ENCODE data around the gene NEUROG2. TPM values are rescaled to one million over a fixed set of nuclear protein-coding genes. Genes with fewer than 3 reads are reported as not detected.
A peak's percentile ranks its signal among the peaks of the same experiment; 100 is the strongest.

Gene NEUROG2
- total RNA-seq, 1 experiment from 2014 or later, result not detected

- TF ChIP-seq EZH2 (IDR thresholded peaks at IDR 0.05; ENCODE audit: low read length, unreplicated experiment), result no peak
- Histone ChIP-seq H3K9me3 (ENCODE audit: low read length) (no peaks in the 10 kb centered on the region), H3K4me3 (ENCODE audit: low read length) (no peak overlapping the region), H3K27me3 (ENCODE audit: low read length) (peaks cover 50% of the 10 kb centered on the region), H3K79me2 (ENCODE audit: low read length) (no peaks in the 10 kb centered on the region), H3K4me1 (ENCODE audit: insufficient read depth, low read length) (0 out of 2 replicates have a peak, but pooled peaks cover 7% of the 10 kb centered on the region), H3F3A (ENCODE audit: low read length, unreplicated experiment) (no peaks in the 10 kb centered on the region), H2AFZ (ENCODE audit: low read length) (no peak overlapping the region), H4K20me1 (ENCODE audit: low read length) (no peaks in the 10 kb centered on the region), H3K36me3 (ENCODE audit: low read depth, low read length) (no peaks in the 10 kb centered on the region), H3K4me2 (ENCODE audit: low read length) (peak overlapping the region; percentile 37), H3K9me2 (replicated peaks; ENCODE audit: low read length) (no peaks in the 10 kb centered on the region), H3K9ac (ENCODE audit: low read length) (no peak overlapping the region), H3K27ac (ENCODE audit: low read length) (no peak overlapping the region)
- intact Hi-C loops (cut with micrococcal nuclease), result no loop called here
- DNase-seq (no peak), ATAC-seq (no peak)
- POLR2A ChIA-PET (ENCODE audit: unreplicated experiment), result no interaction called here
- no TSS peak for BruUV-seq (replicated peaks)
- CTCF ChIA-PET, result no interaction called here
Observed at GRCh38 chr4:112510291-112511092, 5.5 kb downstream of the NEUROG2 start.

GRCh38 chr4:112509243-112510141, 6.5 kb downstream of the NEUROG2 start:
- peak overlapping the region; percentile 58 for H3K4me3 ChIP-seq (ENCODE audit: low read length)
- no TSS peak for BruUV-seq (replicated peaks)
- POLR2A ChIA-PET (ENCODE audit: unreplicated experiment), result no interaction called here
- no peaks in the 10 kb centered on the region for H3F3A ChIP-seq (ENCODE audit: low read length, unreplicated experiment)
- TF ChIP-seq EZH2 (IDR thresholded peaks at IDR 0.05; ENCODE audit: low read length, unreplicated experiment) (no peak), CTCF (conservative IDR thresholded peaks at IDR 0.05; ENCODE audit: low read depth, low read length) (no peak), EZH2phosphoT487 (IDR thresholded peaks at IDR 0.05; ENCODE audit: borderline replicate concordance, low read length) (no peak)
- H3K9ac ChIP-seq (ENCODE audit: low read length), result no peak overlapping the region
- H3K9me3 ChIP-seq (ENCODE audit: low read length), result no peaks in the 10 kb centered on the region
- no peaks in the 10 kb centered on the region for H3K9me2 ChIP-seq (replicated peaks; ENCODE audit: low read length)
- CTCF ChIA-PET, result no interaction called here
- peaks cover 46% of the 10 kb centered on the region for H3K27me3 ChIP-seq (ENCODE audit: low read length)
- H2AFZ ChIP-seq (ENCODE audit: low read length), result peak overlapping the region; percentile 50; the same call in 1 of the 2 replicates
- peak; percentile 35 for DNase-seq
- no peaks in the 10 kb centered on the region for H3K79me2 ChIP-seq (ENCODE audit: low read length)
- H4K20me1 ChIP-seq (ENCODE audit: low read length), result no peaks in the 10 kb centered on the region
- peak overlapping the region; percentile 75 for H3K4me2 ChIP-seq (ENCODE audit: low read length)
- no peak overlapping the region for H3K27ac ChIP-seq (ENCODE audit: low read length)
- 0 out of 2 replicates have a peak, but pooled peaks cover 7% of the 10 kb centered on the region for H3K4me1 ChIP-seq (ENCODE audit: insufficient read depth, low read length)
- intact Hi-C loops (cut with micrococcal nuclease), result no loop called here
- no peak; the same call in 1 of the 2 replicates for ATAC-seq
- no peaks in the 10 kb centered on the region for H3K36me3 ChIP-seq (ENCODE audit: low read depth, low read length)

GRCh38 chr4:112508356-112508755, 7.6 kb downstream of the NEUROG2 start:
- no peak for TF ChIP-seq CTCF (conservative IDR thresholded peaks at IDR 0.05; ENCODE audit: low read depth, low read length)
- TF ChIP-seq EZH2phosphoT487 (IDR thresholded peaks at IDR 0.05; ENCODE audit: borderline replicate concordance, low read length), result no peak
- TF ChIP-seq EZH2 (IDR thresholded peaks at IDR 0.05; ENCODE audit: low read length, unreplicated experiment), result no peak
- ChIA-PET POLR2A (ENCODE audit: unreplicated experiment) (no interaction called here), CTCF (interaction anchor here (0.7 kb wide), 1 partner anchor 166 kb away, joined by 7 read pairs; no protein-coding TSS in a partner anchor)
- DNase-seq (no peak), ATAC-seq (no peak)
- Histone ChIP-seq H3K36me3 (ENCODE audit: low read depth, low read length) (no peaks in the 10 kb centered on the region), H3K9me3 (ENCODE audit: low read length) (no peaks in the 10 kb centered on the region), H3K9ac (ENCODE audit: low read length) (no peak overlapping the region), H2AFZ (ENCODE audit: low read length) (no peak overlapping the region), H3K9me2 (replicated peaks; ENCODE audit: low read length) (no peaks in the 10 kb centered on the region), H4K20me1 (ENCODE audit: low read length) (no peaks in the 10 kb centered on the region), H3K27ac (ENCODE audit: low read length) (no peak overlapping the region), H3K4me3 (ENCODE audit: low read length) (no peak overlapping the region), H3K27me3 (ENCODE audit: low read length) (peaks cover 43% of the 10 kb centered on the region), H3K79me2 (ENCODE audit: low read length) (no peaks in the 10 kb centered on the region), H3K4me2 (ENCODE audit: low read length) (no peak overlapping the region), H3K4me1 (ENCODE audit: insufficient read depth, low read length) (0 out of 2 replicates have a peak, but pooled peaks cover 7% of the 10 kb centered on the region), H3F3A (ENCODE audit: low read length, unreplicated experiment) (no peaks in the 10 kb centered on the region)
- intact Hi-C loops (cut with micrococcal nuclease), result no loop called here
- no TSS peak for BruUV-seq (replicated peaks)
